GM21447 (cell line): ENCODE results near the gene CD28.
"Not testable (repeated sequence)": the region's sequence is repeated elsewhere in the genome, so short reads cannot be mapped to it uniquely, and the experiment has no call there.

ENCODE experiments used
- ATAC-seq: cut with Tn5 transposase; IDR thresholded peaks from one replicate; pipeline ENCODE4 v1.9.1; 2021; ENCODE audit not compliant: unreplicated experiment

CD28 gene

DNA sequence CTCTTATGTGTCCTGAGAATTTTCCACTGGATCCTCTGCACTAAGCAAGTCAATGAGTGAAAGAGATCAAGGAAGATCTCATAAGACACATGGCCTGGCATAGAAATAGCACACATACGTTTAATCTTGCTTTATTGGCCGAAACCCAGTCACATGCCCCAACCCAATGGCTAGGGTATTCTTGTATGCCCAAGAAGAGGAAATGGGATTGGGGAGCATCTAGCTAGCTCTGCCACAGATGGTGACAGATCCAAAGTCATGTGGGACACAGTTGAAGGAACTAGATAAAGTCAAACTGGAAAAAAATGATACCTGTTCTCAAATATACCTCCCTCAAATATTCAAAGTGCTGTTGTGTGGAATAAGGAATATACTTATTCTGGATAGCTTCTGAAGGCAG lies 74.7 kb downstream of the CD28 start:
- no peak for ATAC-seq

DNA sequence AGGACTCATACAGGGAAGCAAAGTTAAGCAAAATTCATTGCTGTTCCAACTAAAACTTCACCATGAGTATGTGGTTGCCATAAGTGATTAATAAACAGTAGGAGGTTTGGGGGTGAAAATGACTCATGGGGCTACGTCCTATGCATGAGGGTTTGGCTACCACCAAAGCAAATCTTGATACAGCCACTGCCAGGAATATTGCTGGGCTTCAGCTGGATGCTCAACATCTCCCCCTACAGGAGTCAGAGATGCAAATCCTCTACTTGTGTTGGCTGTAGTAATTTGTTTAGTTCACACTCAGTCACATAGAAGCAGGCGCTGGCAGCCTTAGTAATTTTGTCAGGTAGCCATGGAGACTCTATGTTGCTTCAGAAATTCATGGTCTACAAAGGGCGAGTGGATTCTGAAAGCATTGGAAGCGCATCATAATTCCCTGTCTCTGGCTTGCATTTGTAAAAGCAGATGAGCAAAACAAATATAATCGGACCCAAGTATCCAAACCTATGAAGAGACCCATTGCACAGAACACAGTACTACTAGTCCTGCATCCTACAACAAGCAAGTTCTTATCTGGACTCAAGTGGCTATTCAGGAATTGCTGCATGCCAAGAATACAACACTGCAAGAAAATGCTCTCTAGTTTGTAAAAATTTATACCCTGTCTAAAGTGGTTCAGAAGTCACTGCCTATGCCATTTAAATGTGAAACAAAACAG lies 76.0 kb downstream of the CD28 start:
- ATAC-seq: no peak

DNA sequence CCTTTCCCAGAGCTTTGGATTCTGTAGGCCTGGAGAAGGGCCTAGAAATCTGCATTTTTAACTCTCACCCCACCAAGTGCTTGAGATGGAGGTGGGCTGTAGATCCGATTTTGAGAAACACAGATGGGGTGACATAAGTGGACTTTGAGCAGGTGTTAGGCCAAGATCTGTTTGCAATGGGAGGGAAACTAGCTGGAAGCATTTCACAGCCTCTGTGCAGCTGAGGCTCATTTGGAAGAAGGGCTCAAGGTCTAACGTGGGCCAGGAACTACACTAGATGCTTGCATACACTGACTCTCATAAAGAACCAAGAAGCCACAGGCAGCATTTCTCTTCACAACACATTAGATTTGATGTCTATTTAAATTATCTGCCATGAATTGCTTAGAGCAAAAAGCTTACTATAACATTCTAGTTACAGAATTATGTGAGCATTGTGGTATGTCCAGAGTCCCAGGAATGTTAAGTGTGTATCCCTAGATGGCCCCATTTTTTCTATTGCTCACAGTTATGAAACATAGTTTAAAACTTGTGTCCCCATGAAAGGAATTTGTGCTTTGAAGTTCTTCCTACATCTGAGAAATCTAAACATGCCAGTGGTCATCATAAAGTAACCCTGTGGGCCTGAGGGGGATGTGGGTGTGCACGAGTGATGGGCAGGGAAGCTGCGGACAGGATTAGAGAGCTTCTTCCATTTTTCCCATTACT lies 77.2 kb downstream of the CD28 start:
- ATAC-seq: no peak

DNA sequence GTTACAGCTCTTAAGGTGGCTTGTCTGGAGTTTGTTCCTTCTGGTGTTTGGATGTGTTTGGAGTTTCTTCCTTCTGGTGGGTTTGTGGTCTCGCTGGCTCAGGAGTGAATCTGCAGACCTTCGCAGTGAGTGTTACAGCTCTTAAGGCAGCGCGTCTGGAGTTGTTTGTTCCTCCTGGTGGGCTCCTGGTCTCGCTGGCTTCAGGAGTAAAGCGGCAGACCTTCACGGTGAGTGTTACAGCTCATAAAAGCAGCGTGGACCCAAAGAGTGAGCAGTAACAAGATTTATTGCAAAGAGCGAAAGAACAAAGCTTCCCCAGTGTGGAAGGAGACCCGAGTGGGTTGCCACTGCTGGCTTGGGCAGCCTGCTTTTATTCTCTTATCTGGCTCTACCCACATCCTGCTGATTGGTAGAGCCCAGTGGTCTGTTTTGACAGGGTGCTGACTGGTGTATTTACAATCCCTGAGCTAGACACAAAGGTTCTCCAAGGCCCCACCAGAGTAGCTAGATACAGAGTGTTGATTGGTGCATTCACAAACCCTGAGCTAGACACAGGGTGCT lies 78.4 kb downstream of the CD28 start:
- not testable (repeated sequence) for ATAC-seq

DNA sequence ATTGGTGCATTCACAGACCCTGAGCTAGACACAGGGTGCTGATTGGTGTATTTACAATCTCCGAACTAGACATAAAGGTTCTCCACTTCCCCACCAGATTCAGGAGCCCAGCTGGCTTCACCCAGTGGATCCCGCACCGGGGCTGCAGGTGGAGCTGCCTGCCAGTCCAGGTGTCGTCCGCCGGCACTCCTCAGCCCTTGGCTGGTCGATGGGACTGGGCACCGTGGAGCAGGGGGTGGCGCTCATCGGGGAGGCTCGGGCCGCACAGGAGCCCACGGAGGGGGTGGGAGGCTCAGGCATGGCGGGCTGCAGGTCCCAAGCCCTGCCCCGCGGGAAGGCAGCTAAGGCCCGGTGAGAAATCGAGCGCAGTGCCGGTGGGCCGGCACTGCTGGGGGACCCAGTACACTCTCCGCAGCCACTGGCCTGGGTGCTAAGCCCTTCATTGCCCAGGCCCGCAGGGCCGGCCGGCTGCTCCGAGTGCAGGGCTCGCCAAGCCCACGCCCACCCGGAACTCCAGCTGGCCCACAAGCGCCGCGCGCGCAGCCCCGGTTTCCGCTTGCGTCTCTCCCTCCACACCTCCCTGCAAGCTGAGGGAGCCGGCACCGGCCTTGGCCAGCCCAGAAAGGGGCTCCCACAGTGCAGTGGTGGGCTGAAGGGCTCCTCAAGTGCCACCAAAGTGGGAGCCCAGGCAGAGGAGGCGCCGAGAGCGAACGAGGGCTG lies 79.1 kb downstream of the CD28 start:
- not testable (repeated sequence) for ATAC-seq

DNA sequence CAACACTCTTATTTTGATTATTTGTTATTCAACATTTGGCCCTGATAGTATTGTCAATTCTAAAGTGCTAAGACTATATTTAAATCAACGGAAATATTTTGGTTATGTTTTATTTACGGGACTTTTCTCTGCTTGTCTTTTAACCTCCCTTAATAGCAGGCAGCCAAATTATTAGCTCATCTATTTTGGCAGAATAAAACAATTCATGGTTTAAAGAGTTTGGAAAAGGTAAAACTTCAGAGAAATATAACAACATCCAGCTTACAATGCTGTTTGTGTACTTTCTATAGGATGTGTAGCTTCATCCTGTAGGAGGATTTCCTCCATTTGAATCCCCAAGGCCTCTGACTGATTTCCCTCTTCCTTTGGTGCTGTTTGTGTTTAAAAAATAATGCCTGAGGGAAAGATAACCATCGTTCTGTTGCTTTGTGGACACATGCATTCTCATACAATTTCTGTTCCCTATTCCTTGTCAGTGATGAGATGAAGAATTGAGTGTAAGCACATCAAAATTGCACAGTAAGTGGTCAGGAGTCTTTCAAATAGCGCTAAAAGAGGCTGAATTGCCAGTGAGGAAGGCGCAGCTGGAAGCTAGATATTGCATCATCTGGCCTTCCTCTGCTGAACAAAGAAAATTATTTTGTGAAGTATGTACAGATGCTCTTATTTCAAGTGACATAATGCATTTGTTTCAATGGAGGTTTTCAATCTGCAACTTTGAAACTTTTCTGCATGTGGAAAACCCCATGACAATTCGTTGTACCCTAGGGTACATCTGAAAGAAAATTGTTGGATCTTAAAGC lies 80.3 kb downstream of the CD28 start:
- ATAC-seq: no peak

DNA sequence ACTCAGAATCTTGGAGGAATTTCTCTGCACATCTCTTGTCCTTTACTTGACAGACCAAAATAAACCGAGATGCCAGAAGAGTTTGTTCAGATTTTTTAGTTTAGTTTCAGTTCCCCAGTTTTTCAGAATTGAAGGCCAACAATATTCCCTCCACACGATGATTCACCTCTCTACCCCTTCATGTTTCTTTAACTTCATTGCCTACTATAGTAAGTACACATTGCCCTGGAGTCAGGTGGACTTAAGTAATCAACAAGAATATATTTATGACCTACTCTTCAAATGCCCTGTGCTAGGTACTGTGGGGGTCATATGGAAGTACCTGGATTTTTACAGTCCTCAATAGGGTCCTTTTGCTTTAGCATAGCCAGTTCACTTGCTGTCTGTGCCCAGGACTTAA lies 81.5 kb downstream of the CD28 start:
- ATAC-seq: no peak
